ENCODE results near the gene NOL12.

Gene NOL12

GRCh38 chr22:37665487-37665886 is 20.7 kb upstream of the NOL12 start:
- peaks cover 3% of the 10 kb centered on the region; the same call in 1 of the 2 replicates for H3K4me1 ChIP-seq (ENCODE audit: low read length)
- H3K27ac ChIP-seq (ENCODE audit: low read length): no peak overlapping the region
- H3K79me2 ChIP-seq (ENCODE audit: low read length): peaks cover 36% of the 10 kb centered on the region
- no peak overlapping the region for H3K9ac ChIP-seq (ENCODE audit: low read length)
- no peaks in the 10 kb centered on the region for H3F3A ChIP-seq (ENCODE audit: insufficient read depth, low read length)
- no peak overlapping the region for H3K4me3 ChIP-seq (ENCODE audit: low read length)
- no peaks in the 10 kb centered on the region for H3K9me3 ChIP-seq (replicated peaks; ENCODE audit: insufficient read depth, low read length)
- H3K4me2 ChIP-seq (ENCODE audit: low read depth, low read length): no peak overlapping the region
- H2AFZ ChIP-seq (ENCODE audit: low read length): no peak overlapping the region
- TF ChIP-seq EZH2 (optimal IDR thresholded peaks at IDR 0.05; ENCODE audit: low read depth, low read length) (no peak), EZH2phosphoT487 (IDR thresholded peaks at IDR 0.05; ENCODE audit: low read length) (no peak), CTCF (IDR thresholded peaks at IDR 0.05; ENCODE audit: low read length) (no peak)
- no peaks in the 10 kb centered on the region; the same call in 1 of the 2 replicates for H4K20me1 ChIP-seq (ENCODE audit: insufficient read depth, low read length)
- no peaks in the 10 kb centered on the region for H3K9me2 ChIP-seq (replicated peaks; ENCODE audit: insufficient read depth, low read length)
- no peaks in the 10 kb centered on the region for H3K27me3 ChIP-seq (replicated peaks; ENCODE audit: insufficient read depth, low read length)
- DNase-seq: no peak
- no peaks in the 10 kb centered on the region; the same call in 1 of the 2 replicates for H3K36me3 ChIP-seq (replicated peaks; ENCODE audit: insufficient read depth, low read length)

GRCh38 chr22:37669586-37669985 is 16.6 kb upstream of the NOL12 start:
- Histone ChIP-seq H3K9me2 (replicated peaks; ENCODE audit: insufficient read depth, low read length) (no peaks in the 10 kb centered on the region), H3K27ac (ENCODE audit: low read length) (no peak overlapping the region), H4K20me1 (ENCODE audit: insufficient read depth, low read length) (no peaks in the 10 kb centered on the region), H2AFZ (ENCODE audit: low read length) (no peak overlapping the region), H3K4me1 (ENCODE audit: low read length) (peaks cover 10% of the 10 kb centered on the region), H3K36me3 (replicated peaks; ENCODE audit: insufficient read depth, low read length) (no peaks in the 10 kb centered on the region; the same call in 1 of the 2 replicates), H3K4me3 (ENCODE audit: low read length) (no peak overlapping the region), H3K9me3 (replicated peaks; ENCODE audit: insufficient read depth, low read length) (no peaks in the 10 kb centered on the region), H3K27me3 (replicated peaks; ENCODE audit: insufficient read depth, low read length) (no peaks in the 10 kb centered on the region), H3K4me2 (ENCODE audit: low read depth, low read length) (no peak overlapping the region), H3F3A (ENCODE audit: insufficient read depth, low read length) (peaks cover 6% of the 10 kb centered on the region; the same call in 1 of the 2 replicates), H3K9ac (ENCODE audit: low read length) (no peak overlapping the region), H3K79me2 (ENCODE audit: low read length) (peaks cover 6% of the 10 kb centered on the region)
- TF ChIP-seq EZH2phosphoT487 (IDR thresholded peaks at IDR 0.05; ENCODE audit: low read length) (no peak), CTCF (IDR thresholded peaks at IDR 0.05; ENCODE audit: low read length) (no peak), EZH2 (optimal IDR thresholded peaks at IDR 0.05; ENCODE audit: low read depth, low read length) (no peak)
- DNase-seq: no peak

- Histone ChIP-seq H3K4me2 (ENCODE audit: low read depth, low read length) (peak overlapping the region; percentile 44; the same call in 1 of the 2 replicates), H3K79me2 (ENCODE audit: low read length) (peaks cover 15% of the 10 kb centered on the region; the same call in 1 of the 2 replicates), H3K4me3 (ENCODE audit: low read length) (peak overlapping the region; percentile 5; the same call in 1 of the 2 replicates), H3F3A (ENCODE audit: insufficient read depth, low read length) (peaks cover 32% of the 10 kb centered on the region), H3K9me3 (replicated peaks; ENCODE audit: insufficient read depth, low read length) (no peaks in the 10 kb centered on the region), H3K36me3 (replicated peaks; ENCODE audit: insufficient read depth, low read length) (no peaks in the 10 kb centered on the region), H3K9me2 (replicated peaks; ENCODE audit: insufficient read depth, low read length) (no peaks in the 10 kb centered on the region), H3K27me3 (replicated peaks; ENCODE audit: insufficient read depth, low read length) (no peaks in the 10 kb centered on the region), H2AFZ (ENCODE audit: low read length) (peak overlapping the region; percentile 52), H3K4me1 (ENCODE audit: low read length) (peaks cover 19% of the 10 kb centered on the region), H3K27ac (ENCODE audit: low read length) (peak overlapping the region; percentile 18; the same call in 1 of the 2 replicates), H4K20me1 (ENCODE audit: insufficient read depth, low read length) (no peaks in the 10 kb centered on the region), H3K9ac (ENCODE audit: low read length) (peak overlapping the region; percentile 9; the same call in 1 of the 2 replicates)
- no peak for DNase-seq
- TF ChIP-seq EZH2 (optimal IDR thresholded peaks at IDR 0.05; ENCODE audit: low read depth, low read length) (no peak), EZH2phosphoT487 (IDR thresholded peaks at IDR 0.05; ENCODE audit: low read length) (no peak), CTCF (IDR thresholded peaks at IDR 0.05; ENCODE audit: low read length) (peak; percentile 36)
These were observed 13.8 kb upstream of the NOL12 start for GRCh38 chr22:37672206-37672919.

Measured in MM.1S (cell line).